ENCODE measurements around the gene CPE. TPM values are rescaled to one million over a fixed set of nuclear protein-coding genes. Genes with fewer than 3 reads are reported as not detected.
"Not testable (repeated sequence)": the region's sequence is repeated elsewhere in the genome, so short reads cannot be mapped to it uniquely, and the experiment has no call there.

Gene CPE
- total RNA-seq, 1 donor from 2014 or later = 90.4 TPM

DNA sequence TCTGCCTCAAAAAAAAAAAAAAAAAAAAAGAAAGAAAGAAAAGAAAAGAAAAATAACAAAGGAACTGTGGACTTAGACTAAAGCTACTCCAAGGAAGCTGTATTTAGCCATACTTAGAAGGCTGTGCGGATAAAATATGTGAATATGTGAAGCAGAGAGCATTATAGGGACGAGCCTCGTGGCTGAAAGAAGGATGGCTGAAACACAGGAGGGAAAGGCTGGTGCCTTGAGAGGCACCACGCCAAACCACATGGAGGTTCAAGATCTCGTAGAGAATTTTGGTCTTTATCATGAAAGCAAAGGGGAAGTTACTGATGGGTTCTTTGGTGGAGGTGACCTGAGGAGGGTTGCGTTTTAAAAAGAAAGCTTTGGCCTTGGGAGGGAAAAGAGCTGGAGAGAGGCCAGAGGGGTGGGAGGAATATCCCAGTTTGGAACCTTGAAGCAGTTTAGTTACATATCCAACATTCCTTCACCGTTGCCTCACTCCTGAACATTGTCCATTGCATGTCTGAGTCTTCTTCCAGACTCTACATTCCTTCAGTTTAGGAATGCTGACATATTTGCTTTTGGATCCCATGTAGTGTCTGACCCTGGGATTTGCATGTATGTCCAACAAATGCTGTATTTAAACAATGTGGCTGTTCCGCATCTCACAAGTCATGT, 82.5 kb downstream of the CPE start:
- DNase-seq (ENCODE audit: low spot score) = no peak

DNA sequence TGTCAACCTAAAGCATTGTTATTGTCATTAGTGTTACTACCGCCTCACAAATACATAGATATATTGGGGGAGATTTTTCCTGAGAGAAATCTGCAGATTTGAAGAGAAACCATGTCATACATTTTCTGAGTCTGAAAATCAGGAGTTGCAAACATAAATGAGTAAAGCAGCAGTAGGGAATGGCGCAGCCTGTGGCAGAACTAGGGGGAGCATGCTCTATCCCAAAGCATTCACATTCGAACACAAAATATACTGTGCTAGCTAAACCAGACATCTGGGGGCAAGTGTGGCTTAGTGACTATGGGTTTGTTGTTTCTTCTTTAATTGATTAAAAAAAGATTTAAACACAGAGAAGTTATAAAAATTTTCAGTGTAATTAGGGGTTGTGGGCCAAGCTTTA, 83.2 kb downstream of the CPE start:
- no peak for DNase-seq (ENCODE audit: low spot score)

DNA sequence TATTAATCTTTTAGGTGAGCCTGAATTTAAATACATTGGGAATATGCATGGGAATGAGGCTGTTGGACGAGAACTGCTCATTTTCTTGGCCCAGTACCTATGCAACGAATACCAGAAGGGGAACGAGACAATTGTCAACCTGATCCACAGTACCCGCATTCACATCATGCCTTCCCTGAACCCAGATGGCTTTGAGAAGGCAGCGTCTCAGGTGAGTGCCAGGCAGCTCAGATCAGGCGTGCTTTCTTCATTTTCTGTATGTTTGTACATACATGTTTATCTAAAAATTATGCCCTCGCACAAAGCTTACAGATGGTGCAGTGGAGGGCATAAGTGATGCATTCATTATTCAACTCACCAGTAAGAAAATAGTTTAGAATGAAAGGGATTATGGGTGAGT, 85.6 kb downstream of the CPE start:
- no peak for DNase-seq (ENCODE audit: low spot score)

DNA sequence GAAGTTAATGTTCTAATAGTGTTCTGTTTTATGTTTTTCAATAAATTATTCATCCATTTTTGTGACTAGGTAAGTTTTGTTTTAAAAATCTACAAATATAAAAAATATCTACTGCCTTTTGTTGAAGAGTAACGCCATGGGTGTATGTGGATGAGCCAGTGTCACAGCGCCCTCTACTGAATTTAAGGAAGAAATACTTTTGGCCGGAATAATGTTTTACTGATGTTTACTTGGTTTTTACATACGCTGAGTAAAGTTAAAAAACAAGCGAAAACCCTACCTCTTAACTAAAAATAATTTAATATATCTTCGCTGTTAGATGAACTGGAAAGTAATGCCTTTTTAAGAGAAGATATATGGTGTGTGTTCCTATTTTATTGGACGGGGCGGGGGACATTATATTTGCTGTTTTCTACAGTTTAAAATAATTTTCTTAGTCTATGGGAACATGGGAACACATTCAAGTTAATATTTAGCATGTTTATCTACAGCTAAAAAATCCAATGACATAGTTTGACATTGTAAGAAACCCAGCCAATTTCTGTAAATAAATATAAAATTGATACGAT, 86.1 kb downstream of the CPE start:
- DNase-seq (ENCODE audit: low spot score) = no peak

DNA sequence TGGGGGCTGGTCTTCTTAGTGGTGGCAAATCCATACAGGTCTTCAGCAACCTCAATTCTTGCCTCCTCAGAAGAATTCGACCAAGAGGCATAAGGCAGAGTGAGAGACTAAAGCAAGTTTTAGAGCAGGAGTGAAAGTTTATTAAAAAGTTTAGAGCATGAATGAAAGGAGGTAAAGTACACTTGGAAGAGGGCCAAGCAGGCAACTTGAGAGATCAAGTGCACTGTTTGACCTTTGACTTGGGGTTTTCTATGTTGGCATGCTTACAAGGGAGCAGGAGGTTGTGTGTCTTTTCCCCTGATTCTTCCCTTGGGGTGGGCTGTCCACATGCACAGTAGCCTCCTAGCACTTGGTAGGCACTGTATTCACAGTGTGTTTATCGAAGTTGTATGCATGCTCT, 91.2 kb downstream of the CPE start:
- no peak for DNase-seq (ENCODE audit: low spot score)

DNA sequence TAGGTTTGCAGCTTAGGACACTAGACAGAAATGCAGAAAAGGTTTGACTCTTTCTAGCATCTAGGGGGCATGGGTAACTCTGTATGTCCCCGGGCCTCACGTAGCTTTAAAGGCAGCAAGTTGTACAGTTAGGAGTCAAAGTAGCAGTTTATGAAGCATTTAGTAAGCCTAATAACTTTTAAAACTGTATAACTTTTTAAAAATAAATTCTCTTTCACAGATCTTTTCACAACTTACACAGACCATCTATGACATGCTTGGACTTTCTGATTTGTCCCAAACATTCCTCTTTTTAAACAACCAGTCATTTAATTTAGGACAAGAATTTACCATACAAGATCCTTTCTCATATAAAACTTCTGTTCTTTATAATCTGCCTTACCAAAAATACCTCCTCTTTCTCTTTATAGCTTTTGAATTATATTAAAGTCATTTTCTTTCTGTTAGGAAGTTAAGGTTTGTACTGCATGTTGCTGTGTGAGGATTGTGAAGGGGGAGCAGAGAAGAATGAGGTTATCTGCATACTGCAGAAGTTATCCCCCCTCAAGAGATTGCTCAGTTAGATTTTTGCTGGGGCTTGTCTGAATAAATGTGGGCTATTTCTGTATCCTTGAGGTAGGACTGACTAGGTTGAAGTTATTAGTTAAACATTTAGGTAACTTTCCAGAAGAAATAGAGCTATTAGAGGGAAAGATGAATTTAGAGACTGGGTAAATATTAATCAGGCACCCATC, 94.3 kb downstream of the CPE start:
- DNase-seq (ENCODE audit: low spot score) = no peak

DNA sequence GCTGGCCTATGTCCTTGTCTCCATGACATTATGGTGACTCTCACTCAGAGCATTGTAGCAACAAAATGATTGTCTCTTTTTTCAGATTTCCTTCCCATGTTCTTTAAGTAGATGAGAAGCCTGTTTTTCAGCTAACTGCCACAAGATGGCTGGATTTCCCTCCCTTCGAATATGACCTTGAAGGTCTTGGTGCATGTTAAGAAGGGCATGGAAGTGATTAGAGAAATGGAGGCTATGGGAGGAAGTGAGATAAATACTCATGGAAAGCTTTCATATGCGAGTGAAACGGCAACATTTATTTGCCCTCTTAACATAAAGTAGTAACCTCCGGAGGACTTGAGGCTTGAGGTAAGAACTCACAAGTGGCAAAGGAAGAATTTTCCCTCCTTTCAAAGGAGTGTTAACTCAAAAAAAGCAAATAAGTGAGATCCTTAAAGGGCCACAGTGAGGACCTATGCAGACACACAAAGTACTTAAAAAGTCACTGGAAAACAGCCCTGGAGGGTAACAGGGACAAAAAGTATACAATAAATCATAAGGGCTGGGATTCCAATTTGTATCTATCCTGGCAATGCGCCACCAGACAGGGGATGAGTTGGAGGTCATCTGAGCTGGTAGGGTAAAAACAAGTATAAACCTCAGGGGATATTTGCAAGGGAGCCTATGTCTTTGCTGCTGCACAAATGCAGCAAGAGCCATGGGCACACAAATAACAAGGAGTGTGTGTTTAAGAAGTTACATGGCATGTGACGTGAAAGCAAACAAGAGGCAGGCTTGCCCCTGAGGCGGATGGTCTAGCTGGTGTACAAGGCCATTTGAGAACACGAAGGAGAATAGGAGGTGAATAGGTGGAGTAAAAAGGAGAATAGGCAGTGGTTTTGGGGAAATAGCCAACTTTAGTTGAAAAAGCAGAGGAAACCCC, 96.2 kb downstream of the CPE start:
- no peak for DNase-seq (ENCODE audit: low spot score)

DNA sequence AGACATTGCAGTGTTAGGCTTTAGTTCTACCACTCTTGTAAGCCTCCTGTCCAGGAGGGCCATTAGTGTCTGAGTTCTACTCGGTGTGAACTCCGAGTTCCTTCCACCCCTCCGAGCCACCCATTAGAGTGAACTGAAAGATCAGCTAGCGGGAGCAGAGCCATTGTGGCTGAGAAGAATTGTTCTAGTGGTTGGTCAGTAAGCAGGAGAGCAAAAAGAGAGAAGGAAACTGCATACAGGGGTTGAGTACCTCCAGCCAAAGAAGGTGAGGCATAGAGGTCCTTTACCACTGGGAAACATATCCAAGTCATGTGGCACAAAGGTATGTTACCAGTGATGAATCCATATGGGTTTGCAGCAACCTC, 96.9 kb downstream of the CPE start:
- no peak for DNase-seq (ENCODE audit: low spot score)

DNA sequence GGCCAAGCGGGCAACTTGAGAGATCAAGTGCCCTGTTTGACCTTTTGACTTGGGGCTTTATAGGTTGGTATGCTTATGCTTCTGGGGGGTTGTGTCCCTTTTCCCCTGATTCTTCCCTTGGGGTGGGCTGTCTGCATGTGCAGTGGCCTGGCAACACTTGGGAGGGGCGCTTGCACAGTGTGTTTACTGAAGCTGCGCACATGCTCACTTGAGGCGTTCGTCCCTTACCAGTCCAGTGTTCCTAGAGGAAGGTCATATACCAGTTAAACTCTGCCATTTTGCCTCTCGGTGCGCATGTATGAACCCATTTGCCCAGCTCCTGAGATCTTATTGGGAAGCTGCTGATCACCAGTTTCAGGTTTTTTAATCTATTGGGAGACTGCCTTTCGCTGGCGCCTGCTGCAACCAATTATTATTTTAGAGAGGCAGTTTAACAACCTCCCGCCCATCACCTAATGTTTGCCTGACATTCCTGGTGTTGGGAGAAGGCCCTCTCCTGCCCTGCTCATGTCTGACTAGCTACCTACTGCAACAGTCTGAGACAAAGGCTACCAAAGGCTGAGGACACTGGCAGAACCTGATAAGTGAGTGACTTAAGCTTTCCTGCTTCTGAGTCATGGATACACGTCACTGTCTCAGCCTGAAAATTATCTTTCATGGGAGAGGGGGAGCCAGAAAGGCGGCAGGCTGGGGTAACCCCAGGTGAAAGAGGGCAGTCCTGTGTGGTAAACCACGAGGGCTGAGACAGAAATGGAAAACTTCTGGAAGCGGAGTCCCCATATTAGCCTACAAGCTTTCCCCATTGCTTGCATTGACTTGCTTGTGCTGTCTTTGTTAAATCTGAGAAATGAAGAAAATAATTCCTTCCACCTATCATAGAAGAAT, 97.6 kb downstream of the CPE start:
- no peak for DNase-seq (ENCODE audit: low spot score)

DNA sequence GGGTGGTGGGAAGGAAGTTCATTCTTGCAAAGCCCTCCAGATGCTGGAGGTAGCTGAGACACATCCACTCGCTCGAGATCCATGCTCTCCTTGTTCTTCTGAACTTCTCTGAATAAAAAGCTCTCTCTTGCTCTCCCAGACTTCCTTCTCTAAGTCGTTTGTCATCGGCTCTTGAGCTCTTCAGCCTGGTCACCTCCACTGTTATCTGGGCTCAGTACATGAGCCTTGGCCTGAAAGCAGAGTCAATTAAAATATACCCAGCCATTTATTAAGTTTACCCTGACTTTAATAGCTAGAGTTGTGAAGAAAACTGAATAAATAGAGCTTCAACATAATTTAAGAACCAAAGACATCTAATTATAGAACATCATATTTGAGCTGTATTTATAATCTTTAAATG, 99.0 kb downstream of the CPE start:
- DNase-seq (ENCODE audit: low spot score) = no peak

DNA sequence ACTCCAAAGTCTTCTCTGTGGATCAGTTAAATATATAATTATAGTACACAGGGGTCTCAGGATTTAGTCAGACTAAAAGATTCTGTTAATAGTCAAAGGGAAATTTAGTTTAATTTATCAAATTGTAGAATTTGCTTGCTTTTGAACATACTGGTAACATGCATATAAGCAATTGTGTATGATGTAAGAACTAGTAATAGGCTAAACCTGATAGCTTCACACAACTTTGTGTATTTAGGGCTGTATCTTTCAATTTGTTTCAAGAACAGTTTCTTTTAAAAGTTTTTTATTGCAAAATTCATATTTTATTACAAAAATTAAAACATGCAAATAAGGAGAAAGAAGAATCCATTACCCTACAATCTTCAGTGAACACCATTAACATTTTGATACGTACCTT, 99.5 kb downstream of the CPE start:
- no peak for DNase-seq (ENCODE audit: low spot score)

DNA sequence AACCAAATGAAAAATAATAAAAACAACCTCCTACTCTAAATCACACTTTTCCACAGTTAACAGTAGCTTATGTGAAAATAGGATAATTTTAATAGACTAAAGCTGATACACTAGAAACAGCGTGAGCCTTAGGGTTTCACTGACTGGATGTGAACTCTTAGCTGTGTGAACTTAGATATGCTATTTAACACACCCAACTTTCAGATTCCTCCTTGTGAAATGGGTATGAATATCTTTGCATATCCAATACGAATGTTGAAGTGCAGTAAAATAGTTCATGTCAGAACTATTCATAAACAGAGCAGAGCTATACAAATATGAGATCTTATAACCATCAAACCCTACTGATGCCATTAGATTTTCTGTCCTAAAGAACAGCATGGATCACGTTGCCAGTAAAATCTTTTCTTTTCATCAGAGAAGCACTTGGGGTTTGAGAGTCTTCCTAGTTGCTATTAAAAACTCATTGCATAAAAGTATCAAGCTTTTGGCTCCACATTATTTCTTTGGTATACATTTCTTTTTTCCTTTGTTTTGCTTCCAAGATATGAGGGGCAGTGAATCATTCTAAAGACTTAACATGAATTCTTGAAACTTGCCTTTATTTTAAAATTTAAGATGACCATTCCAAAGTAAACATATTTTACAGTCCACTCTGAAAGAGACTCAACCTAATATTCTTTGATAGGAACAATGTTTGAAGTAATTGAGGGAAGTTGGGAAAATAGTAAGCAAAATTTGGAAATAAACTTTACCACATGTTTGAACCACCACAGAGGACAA, 102.4 kb downstream of the CPE start:
- no peak for DNase-seq (ENCODE audit: low spot score)

DNA sequence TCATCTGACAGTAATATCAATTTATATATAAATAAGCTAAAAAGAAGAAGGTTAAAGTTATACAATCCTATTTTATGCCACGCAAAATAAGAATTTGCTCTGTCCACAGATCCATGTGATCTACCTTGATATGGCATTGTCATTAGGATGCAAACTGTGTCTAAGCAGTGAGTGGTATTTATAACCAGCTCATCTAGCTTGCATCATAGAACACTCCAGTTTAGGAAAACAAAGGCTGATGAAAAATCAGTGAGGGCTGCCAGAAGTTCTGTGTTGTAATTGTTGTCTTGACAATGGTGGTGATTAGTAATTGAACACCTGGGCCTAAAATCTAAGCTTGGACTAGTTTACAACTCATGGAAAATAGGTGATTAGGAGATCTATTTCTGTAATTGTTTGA, 111.0 kb downstream of the CPE start:
- no peak for DNase-seq (ENCODE audit: low spot score)

DNA sequence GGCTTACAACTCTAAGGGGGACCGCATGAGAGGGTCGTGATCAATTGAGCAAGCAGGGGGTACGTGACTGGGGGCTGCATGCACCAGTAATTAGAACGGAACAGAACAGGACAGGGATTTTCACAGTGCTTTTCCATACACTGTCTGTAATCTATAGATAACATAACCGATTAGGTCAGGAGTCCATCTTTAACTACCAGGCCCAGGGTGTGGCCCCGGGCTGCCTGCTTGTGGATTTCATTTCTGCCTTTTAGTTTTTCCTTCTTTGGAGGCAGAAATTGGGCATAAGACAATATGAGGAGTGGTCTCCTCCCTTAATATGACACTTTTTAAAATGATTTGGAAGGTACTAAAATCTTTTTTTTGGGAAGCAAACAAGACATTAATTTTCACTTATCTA, 113.8 kb downstream of the CPE start:
- not testable (repeated sequence) for DNase-seq (ENCODE audit: low spot score)

DNA sequence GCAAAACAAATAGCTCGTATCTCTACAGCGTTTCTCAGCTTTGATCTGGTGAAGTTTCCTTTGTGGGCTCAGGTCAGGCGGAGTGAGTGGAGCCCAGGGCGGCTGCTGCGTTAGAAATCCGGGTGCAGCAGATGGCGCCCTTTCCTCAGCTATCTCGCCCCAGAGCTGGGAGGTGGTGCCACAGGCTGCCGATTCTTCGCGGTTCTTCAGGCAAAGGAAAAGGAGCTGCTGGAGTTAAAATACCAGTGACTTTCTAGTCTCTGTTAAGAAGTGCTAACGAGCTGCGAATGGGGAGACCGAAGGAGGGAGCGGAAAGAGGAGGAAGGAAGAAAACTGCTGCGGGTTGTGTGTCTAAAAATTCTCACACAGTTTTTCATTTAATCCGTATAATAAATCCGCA, 114.6 kb downstream of the CPE start:
- DNase-seq (ENCODE audit: low spot score) = no peak

DNA sequence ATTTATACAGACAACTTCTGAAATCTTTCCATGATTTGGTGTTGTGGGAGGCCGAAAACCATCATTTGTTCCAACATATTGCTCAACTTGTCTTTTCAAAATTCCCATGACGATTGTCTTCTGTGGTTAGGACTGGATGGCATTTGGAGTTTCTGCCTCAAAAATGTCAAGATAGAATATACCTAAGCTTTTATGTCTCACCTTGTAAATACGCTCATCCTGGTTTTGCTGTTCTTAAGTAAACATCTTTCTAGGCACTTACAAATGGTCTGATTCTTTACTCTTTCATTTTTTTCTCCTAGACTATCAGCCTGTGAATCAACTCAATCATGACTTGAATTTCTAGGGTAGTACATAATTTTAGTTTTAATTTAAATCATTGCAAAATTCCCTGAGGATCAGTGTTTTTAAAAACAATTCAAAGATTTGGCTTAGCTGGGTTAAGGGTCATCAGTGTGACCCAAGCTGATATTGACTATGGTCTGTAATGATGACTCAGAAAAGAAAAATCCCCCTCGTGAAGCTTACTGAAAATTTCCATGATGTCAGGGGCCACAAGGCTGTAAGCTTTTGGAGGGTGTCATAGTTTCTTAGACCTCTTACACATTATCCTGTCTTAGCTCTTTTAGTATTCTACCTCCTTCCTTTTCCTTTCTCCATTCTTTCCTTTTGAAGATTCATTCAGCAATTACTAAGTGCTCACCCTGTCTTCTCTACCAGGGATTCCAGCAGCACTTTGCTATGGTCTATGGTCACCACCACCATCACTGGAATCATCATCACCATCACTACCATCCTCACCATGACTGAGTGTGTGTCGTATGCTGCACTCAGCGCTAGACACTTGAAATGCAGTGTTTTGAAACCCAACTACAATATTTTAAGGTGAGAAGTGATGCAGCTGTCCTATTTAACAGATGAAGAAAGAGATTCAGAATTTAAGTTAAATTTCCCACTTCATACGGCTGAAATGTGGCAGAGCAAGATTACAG, 124.4 kb downstream of the CPE start:
- DNase-seq (ENCODE audit: low spot score) = no peak

DNA sequence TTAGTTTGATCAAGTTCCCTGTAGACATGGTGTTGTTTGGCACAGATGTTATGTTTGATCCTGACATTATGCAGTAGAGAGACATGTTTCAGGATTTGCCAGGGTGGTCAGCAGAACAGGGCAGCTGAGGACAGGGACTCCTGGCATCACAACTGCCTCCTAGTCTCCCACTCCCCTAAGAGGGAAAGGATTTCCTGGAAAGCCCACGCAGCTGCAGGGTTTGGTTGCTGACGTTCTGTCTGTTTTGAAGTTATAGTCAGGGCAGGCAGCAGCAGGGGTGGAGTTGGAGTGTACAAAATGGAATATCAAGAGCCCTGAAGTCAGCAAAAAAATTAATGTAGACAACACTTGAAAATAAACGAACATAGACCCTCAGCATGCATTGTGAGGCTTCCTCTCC, 125.4 kb downstream of the CPE start:
- DNase-seq (ENCODE audit: low spot score) = no peak

DNA sequence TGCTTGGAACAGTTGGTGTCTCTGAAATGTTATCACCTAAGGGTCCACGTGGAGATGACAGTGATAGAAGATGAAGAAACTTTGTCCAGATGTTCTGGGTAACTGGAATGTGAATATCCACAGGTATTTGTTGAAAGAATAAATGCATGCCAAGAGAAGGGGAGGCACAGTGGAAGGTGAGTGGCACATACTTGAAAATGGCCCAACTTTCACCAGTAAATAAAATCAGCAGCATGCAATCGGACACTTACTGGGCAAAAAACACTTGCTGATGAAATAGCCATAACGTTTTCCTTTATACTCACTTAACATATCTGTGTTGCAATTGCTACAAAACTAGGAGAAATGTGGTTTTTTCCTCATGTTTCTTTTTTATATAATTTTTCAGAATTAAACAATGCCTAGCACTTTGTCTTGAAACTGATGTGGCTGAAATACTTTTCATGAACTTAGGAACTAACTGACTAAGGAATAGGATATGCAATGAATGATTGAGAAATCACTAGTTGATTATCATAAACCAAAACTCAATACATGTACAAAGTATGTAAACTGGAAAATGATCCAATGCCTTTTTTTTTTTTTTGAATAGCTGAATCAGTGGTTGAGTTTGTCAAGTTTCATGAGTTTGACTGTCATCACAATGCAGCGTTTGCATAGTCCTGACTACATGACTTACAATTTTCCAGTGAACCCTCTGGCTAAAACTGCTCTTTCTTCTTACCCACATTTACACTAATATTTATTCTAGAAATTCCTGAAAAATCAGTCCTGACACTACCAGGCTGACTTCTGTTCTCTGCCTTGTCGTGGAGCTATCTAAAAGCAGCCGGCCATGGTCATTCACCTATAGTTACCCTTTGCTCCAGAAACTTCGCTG, 127.4 kb downstream of the CPE start:
- no peak for DNase-seq (ENCODE audit: low spot score)

All from mesenteric fat pad (tissue), 1 donor.